ENCODE measurements around the gene FLNB. TPM values are rescaled to one million over a fixed set of nuclear protein-coding genes. Genes with fewer than 3 reads are reported as not detected.

The FLNB gene
- total and polyA plus RNA-seq, 2 of the 13 experiments (the other 11 are each of a cell fraction or from before 2014, with no cell fraction given), result 106 to 130 TPM

DNA sequence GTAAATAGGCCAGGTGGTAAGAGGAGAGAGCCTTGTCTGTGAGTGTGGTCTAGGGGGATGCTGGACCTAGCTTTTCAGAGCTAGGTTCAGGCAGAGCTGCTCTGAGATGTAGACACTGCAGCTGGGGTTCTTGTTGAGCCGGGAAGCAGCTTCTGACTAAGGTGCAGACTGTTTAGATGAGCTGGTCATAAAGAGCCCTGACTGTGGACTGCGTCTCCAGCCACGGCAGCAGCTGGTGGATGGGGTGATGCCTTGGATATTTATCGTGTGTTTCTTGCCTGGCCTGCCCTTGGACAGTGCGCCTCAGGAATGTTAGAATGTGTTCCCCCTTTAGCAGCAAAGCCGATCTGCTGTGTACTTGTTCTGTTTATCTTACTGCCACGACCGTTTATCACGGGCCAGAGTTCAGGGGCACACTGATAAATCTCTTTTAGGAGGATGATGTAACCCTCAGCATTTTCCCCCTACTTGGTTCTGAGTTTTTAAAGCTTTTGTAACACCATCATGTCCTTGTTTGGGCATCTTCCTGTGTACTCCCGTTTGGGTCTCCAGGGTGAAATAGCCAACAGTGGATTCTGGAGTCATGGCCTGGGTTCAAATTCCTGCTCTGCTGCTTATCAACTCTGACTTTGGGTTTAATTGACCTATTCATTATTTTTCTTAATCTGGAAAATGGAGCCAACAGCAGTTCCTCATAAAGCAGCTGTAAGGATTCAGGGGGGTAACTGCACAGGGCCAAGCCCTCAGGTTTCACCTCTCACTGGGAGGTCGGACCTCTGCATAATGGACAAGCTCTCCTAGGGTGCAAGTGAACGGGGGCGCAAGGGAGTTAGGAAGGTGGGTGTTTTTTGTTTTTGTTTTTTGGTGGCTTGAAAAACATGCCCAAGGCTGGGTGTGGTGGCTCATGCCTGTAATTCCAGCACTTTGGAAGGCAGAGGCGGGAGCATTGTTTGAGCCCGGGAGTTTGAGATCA lies 51.4 kb downstream of the FLNB start (continued):
- TF ChIP-seq CSRNP2 (CRISPR knock-in tag; conservative IDR thresholded peaks at IDR 0.05; ENCODE audit: low read depth), result no peak
- no peak for TF ChIP-seq ISX (CRISPR knock-in tag; conservative IDR thresholded peaks at IDR 0.05)
- TF ChIP-seq XBP1 (CRISPR knock-in tag; IDR thresholded peaks at IDR 0.05), result no peak
- peak; percentile 89 for TF ChIP-seq NR2C2 (CRISPR knock-in tag; IDR thresholded peaks at IDR 0.05; ENCODE audit: borderline replicate concordance)
- no peak for TF ChIP-seq RFX5 (IDR thresholded peaks at IDR 0.05; ENCODE audit: low read depth, low read length)
- TF ChIP-seq ZNF646 (CRISPR knock-in tag; IDR thresholded peaks at IDR 0.05), result no peak
- no peak for TF ChIP-seq ATF5 (CRISPR knock-in tag; IDR thresholded peaks at IDR 0.05; ENCODE audit: low read depth)
- peak; percentile 89 for TF ChIP-seq ZNF12 (CRISPR knock-in tag; IDR thresholded peaks at IDR 0.05)
- peak; percentile 67; the same call in 1 of the 2 replicates for TF ChIP-seq ETV5 (CRISPR knock-in tag; IDR thresholded peaks at IDR 0.05; ENCODE audit: borderline replicate concordance)
- no peak for TF ChIP-seq TRIM24 (CRISPR knock-in tag; IDR thresholded peaks at IDR 0.05)
- no peak for TF ChIP-seq SP1 (IDR thresholded peaks at IDR 0.05)
- no peak for TF ChIP-seq SP1 (CRISPR knock-in tag; IDR thresholded peaks at IDR 0.05)
- peak; percentile 91 for TF ChIP-seq ZBTB46 (CRISPR knock-in tag; IDR thresholded peaks at IDR 0.05; ENCODE audit: borderline replicate concordance)
